MM.1S (cell line): ENCODE data around the gene GADD45B.

ENCODE experiments used
- EZH2 ChIP-seq: fragments of 300-600 bp; sonication (generic); optimal IDR thresholded peaks from 2 replicates; pipeline ENCODE3; 2017; ENCODE audit warnings: low read depth, mild to moderate bottlenecking, antibody characterized with exemption, low read length, mixed read lengths
- TF ChIP-seq, protein P1 (sequence below): fragments of 300-600 bp; sonication (generic); IDR thresholded peaks from 2 replicates; pipeline ENCODE4 v1.5.1; 2016; ENCODE audit warnings: antibody characterized with exemption, low read length, mixed read lengths

DNA sequence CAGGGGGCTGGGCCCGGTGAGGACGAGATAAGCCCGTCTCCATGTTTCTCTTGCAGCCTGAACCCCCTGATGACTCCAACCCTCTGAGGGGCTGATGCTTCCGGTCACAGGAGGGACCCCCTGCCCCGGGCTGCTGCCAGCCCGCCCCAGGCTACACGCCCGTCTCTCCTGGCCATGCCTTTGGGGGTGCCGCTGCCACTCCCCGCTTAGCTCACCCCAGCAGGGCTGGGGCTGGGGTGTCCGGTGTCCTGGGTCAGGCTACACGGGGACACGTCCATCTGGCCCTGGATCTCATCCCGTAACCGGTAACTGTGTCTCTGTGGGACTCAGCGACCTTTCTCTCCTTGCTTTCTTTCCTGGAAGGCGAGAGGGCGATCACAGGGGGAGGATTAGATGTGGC, 40.8 kb downstream of the GADD45B start:
- TF ChIP-seq, protein P1, sequence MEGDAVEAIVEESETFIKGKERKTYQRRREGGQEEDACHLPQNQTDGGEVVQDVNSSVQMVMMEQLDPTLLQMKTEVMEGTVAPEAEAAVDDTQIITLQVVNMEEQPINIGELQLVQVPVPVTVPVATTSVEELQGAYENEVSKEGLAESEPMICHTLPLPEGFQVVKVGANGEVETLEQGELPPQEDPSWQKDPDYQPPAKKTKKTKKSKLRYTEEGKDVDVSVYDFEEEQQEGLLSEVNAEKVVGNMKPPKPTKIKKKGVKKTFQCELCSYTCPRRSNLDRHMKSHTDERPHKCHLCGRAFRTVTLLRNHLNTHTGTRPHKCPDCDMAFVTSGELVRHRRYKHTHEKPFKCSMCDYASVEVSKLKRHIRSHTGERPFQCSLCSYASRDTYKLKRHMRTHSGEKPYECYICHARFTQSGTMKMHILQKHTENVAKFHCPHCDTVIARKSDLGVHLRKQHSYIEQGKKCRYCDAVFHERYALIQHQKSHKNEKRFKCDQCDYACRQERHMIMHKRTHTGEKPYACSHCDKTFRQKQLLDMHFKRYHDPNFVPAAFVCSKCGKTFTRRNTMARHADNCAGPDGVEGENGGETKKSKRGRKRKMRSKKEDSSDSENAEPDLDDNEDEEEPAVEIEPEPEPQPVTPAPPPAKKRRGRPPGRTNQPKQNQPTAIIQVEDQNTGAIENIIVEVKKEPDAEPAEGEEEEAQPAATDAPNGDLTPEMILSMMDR: no peak
- no peak for TF ChIP-seq EZH2
